Sigmoid colon (tissue), 3 donors: ENCODE results near the gene MEF2D.

ENCODE experiments used
- POLR2A ChIP-seq, 2 donors: fragments of 450-650 bp; IDR thresholded peaks; one replicate each; pipeline ENCODE4 v1.6.1; 2016; ENCODE audit warnings: antibody characterized with exemption in 2 of 2, mild to moderate bottlenecking in 2 of 2, moderate library complexity in 2 of 2
- TF ChIP-seq, protein P1 (sequence below), 4 experiments: fragments of 450-650 bp in 3 of 4; fragments of 200-600 bp in 1 of 4; IDR thresholded peaks; one replicate each; pipeline ENCODE4 v1.5.1; 2016 to 2019; ENCODE audit warnings: antibody characterized with exemption in 4 of 4, mild to moderate bottlenecking in 3 of 4, moderate library complexity in 2 of 4

DNA sequence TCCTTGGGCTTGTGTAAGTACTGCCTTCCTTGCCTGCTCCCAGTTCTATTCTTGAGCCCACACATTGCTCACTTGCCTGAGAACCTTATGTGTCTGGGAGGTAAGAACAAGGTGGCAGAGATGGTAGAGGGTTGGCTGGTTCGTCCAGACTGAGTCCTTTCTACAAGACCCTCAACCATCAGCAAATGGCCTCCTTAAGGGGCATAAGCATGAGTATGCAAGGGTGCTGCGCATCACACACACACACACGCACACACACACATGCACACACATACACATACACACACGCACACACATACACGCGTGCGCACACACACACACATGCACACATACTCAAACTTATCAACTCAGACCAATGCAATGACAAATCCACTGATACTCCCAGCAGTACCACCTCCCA, 74.6 kb downstream of the MEF2D start:
- TF ChIP-seq, protein P1, sequence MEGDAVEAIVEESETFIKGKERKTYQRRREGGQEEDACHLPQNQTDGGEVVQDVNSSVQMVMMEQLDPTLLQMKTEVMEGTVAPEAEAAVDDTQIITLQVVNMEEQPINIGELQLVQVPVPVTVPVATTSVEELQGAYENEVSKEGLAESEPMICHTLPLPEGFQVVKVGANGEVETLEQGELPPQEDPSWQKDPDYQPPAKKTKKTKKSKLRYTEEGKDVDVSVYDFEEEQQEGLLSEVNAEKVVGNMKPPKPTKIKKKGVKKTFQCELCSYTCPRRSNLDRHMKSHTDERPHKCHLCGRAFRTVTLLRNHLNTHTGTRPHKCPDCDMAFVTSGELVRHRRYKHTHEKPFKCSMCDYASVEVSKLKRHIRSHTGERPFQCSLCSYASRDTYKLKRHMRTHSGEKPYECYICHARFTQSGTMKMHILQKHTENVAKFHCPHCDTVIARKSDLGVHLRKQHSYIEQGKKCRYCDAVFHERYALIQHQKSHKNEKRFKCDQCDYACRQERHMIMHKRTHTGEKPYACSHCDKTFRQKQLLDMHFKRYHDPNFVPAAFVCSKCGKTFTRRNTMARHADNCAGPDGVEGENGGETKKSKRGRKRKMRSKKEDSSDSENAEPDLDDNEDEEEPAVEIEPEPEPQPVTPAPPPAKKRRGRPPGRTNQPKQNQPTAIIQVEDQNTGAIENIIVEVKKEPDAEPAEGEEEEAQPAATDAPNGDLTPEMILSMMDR (IDR thresholded peaks at IDR 0.05), result no peak
- no peak for TF ChIP-seq POLR2A (IDR thresholded peaks at IDR 0.05)
